C4-2B (cell line): Measurements from ENCODE around the gene MSI2.

Source experiments
- ZFX ChIP-seq: fragments of 450-650 bp; IDR thresholded peaks from 2 replicates; pipeline ENCODE4 v1.6.1; 2017
- TF ChIP-seq, protein P1 (sequence below): fragments of 450-650 bp; conservative IDR thresholded peaks from 2 replicates; pipeline ENCODE4 v1.5.1; 2017; ENCODE audit warnings: mild to moderate bottlenecking

DNA sequence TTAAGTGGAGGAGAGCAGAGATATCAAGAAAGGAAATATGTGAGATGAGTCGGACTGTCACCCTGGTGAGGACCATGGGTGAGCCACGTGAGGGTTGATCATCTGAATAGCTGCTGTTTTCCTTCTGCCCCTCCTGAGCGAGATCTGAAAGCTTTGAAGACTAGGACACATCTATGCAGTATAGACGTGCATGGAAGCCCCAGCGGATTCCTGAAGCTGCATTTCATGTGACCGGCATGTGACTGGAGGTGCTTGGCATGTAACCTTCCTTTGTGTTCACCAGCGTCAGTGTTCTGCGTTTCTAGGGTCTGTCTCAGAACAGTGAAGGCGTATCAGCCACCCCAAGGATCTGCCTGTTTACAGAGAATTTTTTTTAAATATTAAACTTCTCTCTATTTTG is 75.1 kb downstream of the MSI2 start:
- TF ChIP-seq, protein P1, sequence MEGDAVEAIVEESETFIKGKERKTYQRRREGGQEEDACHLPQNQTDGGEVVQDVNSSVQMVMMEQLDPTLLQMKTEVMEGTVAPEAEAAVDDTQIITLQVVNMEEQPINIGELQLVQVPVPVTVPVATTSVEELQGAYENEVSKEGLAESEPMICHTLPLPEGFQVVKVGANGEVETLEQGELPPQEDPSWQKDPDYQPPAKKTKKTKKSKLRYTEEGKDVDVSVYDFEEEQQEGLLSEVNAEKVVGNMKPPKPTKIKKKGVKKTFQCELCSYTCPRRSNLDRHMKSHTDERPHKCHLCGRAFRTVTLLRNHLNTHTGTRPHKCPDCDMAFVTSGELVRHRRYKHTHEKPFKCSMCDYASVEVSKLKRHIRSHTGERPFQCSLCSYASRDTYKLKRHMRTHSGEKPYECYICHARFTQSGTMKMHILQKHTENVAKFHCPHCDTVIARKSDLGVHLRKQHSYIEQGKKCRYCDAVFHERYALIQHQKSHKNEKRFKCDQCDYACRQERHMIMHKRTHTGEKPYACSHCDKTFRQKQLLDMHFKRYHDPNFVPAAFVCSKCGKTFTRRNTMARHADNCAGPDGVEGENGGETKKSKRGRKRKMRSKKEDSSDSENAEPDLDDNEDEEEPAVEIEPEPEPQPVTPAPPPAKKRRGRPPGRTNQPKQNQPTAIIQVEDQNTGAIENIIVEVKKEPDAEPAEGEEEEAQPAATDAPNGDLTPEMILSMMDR: no peak
- no peak for TF ChIP-seq ZFX
